WTC11 (cell line): Measurements from ENCODE around the gene DENND4A. TPM values are rescaled to one million over a fixed set of nuclear protein-coding genes. Genes with fewer than 3 reads are reported as not detected.

Experiments
- ATAC-seq: fragments of 200-7000 bp; cut with Tn5 transposase; 2 replicates; pipeline ENCODE4 v1.10.0; 2021; ENCODE audit warnings: mild to moderate bottlenecking, moderate library complexity
- CTCF ChIA-PET: fragments of 300-600 bp; sonication (Branson Sonifier 250); formaldehyde crosslinking; loops from one replicate; lab custom pipeline; 2021; ENCODE audit warnings: antibody characterized with exemption; lab: Charles Lee
- POLR2A ChIA-PET: fragments of 350-600 bp; sonication (Branson Sonifier 250); formaldehyde crosslinking; loops from one replicate; lab custom pipeline; 2021; ENCODE audit warnings: antibody characterized with exemption; lab: Charles Lee
- DNase-seq: peaks from one replicate; pipeline ENCODE4 v3.0.0; 2021; ENCODE audit warnings: low spot score
- H3K27ac Mint-ChIP-seq: 2 replicates; pipeline ENCODE4 v1.8.0; 2021; ENCODE audit warnings: mixed read lengths
- H3K27me3 Mint-ChIP-seq: 2 replicates; pipeline ENCODE4 v1.8.0; 2021; ENCODE audit warnings: low read depth, mild to moderate bottlenecking, moderate library complexity, mixed read lengths
- H3K36me3 Mint-ChIP-seq: 2 replicates; pipeline ENCODE4 v1.8.0; 2021; ENCODE audit warnings: mixed read lengths
- H3K4me1 Mint-ChIP-seq: 2 replicates; pipeline ENCODE4 v1.8.0; 2022; ENCODE audit warnings: mixed read lengths
- H3K4me3 Mint-ChIP-seq: 2 replicates; pipeline ENCODE4 v1.8.0; 2021; ENCODE audit warnings: mild to moderate bottlenecking, moderate library complexity, mixed read lengths
- H3K9me3 Mint-ChIP-seq: 2 replicates; pipeline ENCODE4 v1.8.0; 2021; ENCODE audit warnings: mixed read lengths
- E2F1 ChIP-seq: sonication (generic); formaldehyde crosslinking; IDR thresholded peaks from 2 replicates; pipeline ENCODE4 v1.8.0; 2022; ENCODE audit warnings: mild to moderate bottlenecking, missing genetic modification reagents
- ELF4 ChIP-seq: sonication (generic); formaldehyde crosslinking; IDR thresholded peaks from 2 replicates; pipeline ENCODE4 v1.8.1; 2022; ENCODE audit warnings: low read depth, mild to moderate bottlenecking, moderate library complexity, missing genetic modification reagents
- ERG ChIP-seq: fragments of 250-450 bp; sonication (Bioruptor Pico); IDR thresholded peaks from 2 replicates; pipeline ENCODE4 v1.8.0; 2021; ENCODE audit warnings: mild to moderate bottlenecking
- FOXK1 ChIP-seq: sonication (generic); formaldehyde crosslinking; IDR thresholded peaks from 2 replicates; pipeline ENCODE4 v1.8.0; 2022; ENCODE audit warnings: mild to moderate bottlenecking, moderate library complexity, missing genetic modification reagents
- FOXP1 ChIP-seq: sonication (generic); formaldehyde crosslinking; IDR thresholded peaks from 2 replicates; pipeline ENCODE4 v1.8.0; 2022; ENCODE audit warnings: missing genetic modification reagents, mild to moderate bottlenecking, moderate library complexity, borderline replicate concordance
- MYBL2 ChIP-seq: sonication (generic); formaldehyde crosslinking; IDR thresholded peaks from 2 replicates; pipeline ENCODE4 v1.8.1; 2023; ENCODE audit warnings: mild to moderate bottlenecking, moderate library complexity, missing genetic modification reagents
- NFATC4 ChIP-seq: fragments of 250-450 bp; sonication (Bioruptor Pico); IDR thresholded peaks from 2 replicates; pipeline ENCODE4 v1.9.0; 2021; ENCODE audit warnings: mild to moderate bottlenecking
- NR2C2 ChIP-seq: sonication (generic); formaldehyde crosslinking; IDR thresholded peaks from 2 replicates; pipeline ENCODE4 v1.8.0; 2022; ENCODE audit warnings: mild to moderate bottlenecking, missing genetic modification reagents
- USF1 ChIP-seq: sonication (generic); formaldehyde crosslinking; IDR thresholded peaks from 2 replicates; pipeline ENCODE4 v1.8.0; 2022; ENCODE audit warnings: mild to moderate bottlenecking, missing genetic modification reagents
- ZBTB43 ChIP-seq: sonication (generic); formaldehyde crosslinking; IDR thresholded peaks from 2 replicates; pipeline ENCODE4 v1.8.1; 2023; ENCODE audit warnings: mild to moderate bottlenecking, missing genetic modification reagents
- ZNF416 ChIP-seq: fragments of 250-450 bp; sonication (Bioruptor Pico); IDR thresholded peaks from 2 replicates; pipeline ENCODE4 v1.9.0; 2021; ENCODE audit warnings: mild to moderate bottlenecking, inconsistent platforms
- ZNF423 ChIP-seq: fragments of 250-450 bp; sonication (Bioruptor Pico); IDR thresholded peaks from 2 replicates; pipeline ENCODE4 v2.1.2; 2022; ENCODE audit warnings: mild to moderate bottlenecking, moderate library complexity
- total RNA-seq: library from RNA; stranded (reverse); gene quantifications from 3 replicates; pipeline ENCODE4 v1.2.3, GENCODE V29; 2021
- TF ChIP-seq, protein P1 (sequence below): sonication (generic); formaldehyde crosslinking; IDR thresholded peaks from 2 replicates; pipeline ENCODE4 v1.8.1; 2023; ENCODE audit warnings: mild to moderate bottlenecking, missing genetic modification reagents
- TF ChIP-seq, protein P2 (sequence below): sonication (generic); formaldehyde crosslinking; IDR thresholded peaks from 2 replicates; pipeline ENCODE4 v1.8.0; 2022; ENCODE audit warnings: missing genetic modification reagents
- TF ChIP-seq, protein P3 (sequence below): sonication (generic); formaldehyde crosslinking; IDR thresholded peaks from 2 replicates; pipeline ENCODE4 v1.8.1; 2022; ENCODE audit warnings: low read depth, mild to moderate bottlenecking, moderate library complexity, missing genetic modification reagents, borderline replicate concordance

DENND4A gene
- total RNA-seq, 1 experiment from 2014 or later = 5.7 TPM

GRCh38 chr15:65722191-65722590 lies 69.9 kb downstream of the DENND4A start:
- no peaks in the 10 kb centered on the region for H3K36me3 Mint-ChIP-seq
- DNase-seq = no peak
- ChIA-PET POLR2A (no interaction called here), CTCF (interaction anchor here (0.8 to 1.4 kb wide), 2 partner anchors 135 to 141 kb away, joined by 3 read pairs; no protein-coding TSS in a partner anchor)
- no peaks in the 10 kb centered on the region for H3K9me3 Mint-ChIP-seq
- TF ChIP-seq NFATC4 (CRISPR knock-in tag) (no peak), ELF4 (no peak), FOXK1 (CRISPR knock-in tag) (no peak), ZNF416 (CRISPR knock-in tag) (no peak)
- TF ChIP-seq, protein P1, sequence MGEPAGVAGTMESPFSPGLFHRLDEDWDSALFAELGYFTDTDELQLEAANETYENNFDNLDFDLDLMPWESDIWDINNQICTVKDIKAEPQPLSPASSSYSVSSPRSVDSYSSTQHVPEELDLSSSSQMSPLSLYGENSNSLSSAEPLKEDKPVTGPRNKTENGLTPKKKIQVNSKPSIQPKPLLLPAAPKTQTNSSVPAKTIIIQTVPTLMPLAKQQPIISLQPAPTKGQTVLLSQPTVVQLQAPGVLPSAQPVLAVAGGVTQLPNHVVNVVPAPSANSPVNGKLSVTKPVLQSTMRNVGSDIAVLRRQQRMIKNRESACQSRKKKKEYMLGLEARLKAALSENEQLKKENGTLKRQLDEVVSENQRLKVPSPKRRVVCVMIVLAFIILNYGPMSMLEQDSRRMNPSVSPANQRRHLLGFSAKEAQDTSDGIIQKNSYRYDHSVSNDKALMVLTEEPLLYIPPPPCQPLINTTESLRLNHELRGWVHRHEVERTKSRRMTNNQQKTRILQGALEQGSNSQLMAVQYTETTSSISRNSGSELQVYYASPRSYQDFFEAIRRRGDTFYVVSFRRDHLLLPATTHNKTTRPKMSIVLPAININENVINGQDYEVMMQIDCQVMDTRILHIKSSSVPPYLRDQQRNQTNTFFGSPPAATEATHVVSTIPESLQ (CRISPR knock-in tag) = no peak
- TF ChIP-seq, protein P2, sequence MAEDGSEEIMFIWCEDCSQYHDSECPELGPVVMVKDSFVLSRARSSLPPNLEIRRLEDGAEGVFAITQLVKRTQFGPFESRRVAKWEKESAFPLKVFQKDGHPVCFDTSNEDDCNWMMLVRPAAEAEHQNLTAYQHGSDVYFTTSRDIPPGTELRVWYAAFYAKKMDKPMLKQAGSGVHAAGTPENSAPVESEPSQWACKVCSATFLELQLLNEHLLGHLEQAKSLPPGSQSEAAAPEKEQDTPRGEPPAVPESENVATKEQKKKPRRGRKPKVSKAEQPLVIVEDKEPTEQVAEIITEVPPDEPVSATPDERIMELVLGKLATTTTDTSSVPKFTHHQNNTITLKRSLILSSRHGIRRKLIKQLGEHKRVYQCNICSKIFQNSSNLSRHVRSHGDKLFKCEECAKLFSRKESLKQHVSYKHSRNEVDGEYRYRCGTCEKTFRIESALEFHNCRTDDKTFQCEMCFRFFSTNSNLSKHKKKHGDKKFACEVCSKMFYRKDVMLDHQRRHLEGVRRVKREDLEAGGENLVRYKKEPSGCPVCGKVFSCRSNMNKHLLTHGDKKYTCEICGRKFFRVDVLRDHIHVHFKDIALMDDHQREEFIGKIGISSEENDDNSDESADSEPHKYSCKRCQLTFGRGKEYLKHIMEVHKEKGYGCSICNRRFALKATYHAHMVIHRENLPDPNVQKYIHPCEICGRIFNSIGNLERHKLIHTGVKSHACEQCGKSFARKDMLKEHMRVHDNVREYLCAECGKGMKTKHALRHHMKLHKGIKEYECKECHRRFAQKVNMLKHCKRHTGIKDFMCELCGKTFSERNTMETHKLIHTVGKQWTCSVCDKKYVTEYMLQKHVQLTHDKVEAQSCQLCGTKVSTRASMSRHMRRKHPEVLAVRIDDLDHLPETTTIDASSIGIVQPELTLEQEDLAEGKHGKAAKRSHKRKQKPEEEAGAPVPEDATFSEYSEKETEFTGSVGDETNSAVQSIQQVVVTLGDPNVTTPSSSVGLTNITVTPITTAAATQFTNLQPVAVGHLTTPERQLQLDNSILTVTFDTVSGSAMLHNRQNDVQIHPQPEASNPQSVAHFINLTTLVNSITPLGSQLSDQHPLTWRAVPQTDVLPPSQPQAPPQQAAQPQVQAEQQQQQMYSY (CRISPR knock-in tag) = no peak
- TF ChIP-seq, protein P3, sequence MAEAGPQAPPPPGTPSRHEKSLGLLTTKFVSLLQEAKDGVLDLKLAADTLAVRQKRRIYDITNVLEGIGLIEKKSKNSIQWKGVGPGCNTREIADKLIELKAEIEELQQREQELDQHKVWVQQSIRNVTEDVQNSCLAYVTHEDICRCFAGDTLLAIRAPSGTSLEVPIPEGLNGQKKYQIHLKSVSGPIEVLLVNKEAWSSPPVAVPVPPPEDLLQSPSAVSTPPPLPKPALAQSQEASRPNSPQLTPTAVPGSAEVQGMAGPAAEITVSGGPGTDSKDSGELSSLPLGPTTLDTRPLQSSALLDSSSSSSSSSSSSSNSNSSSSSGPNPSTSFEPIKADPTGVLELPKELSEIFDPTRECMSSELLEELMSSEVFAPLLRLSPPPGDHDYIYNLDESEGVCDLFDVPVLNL (CRISPR knock-in tag) = no peak
- no peak overlapping the region for H3K4me3 Mint-ChIP-seq
- H3K27me3 Mint-ChIP-seq = no peaks in the 10 kb centered on the region
- ATAC-seq = no peak
- no peak overlapping the region; the same call in 1 of the 2 replicates for H3K27ac Mint-ChIP-seq
- no peaks in the 10 kb centered on the region for H3K4me1 Mint-ChIP-seq

DNA sequence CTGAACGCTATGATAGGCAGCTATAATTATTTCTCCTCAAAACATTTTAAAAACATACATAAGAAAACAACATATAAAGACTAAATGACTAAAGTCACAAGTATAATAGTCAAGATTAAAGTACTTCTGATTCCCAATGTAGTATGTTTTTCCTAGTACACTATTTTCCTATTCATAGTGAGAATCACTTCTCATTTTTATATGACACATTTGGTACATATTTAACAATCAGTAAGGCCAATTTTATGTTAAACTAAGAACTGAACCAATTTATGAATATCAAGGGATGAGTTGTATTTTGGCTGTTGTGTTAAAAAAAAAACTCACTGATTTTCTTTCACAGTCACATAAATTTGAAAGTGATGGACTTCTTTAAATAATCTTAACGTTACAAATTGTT lies 79.7 kb downstream of the DENND4A start:
- H3K9me3 Mint-ChIP-seq = peaks cover 23% of the 10 kb centered on the region
- H3K27ac Mint-ChIP-seq = no peak overlapping the region
- no peak for DNase-seq
- TF ChIP-seq ERG (CRISPR knock-in tag) (no peak), ZNF423 (no peak), MYBL2 (CRISPR knock-in tag) (no peak)
- TF ChIP-seq, all 79 proteins: peak for 0
- CTCF ChIA-PET = interaction anchor here (2.1 kb wide), 1 partner anchor 112 kb away, joined by 7 read pairs; no protein-coding TSS in a partner anchor
- peaks cover 8% of the 10 kb centered on the region; the same call in 1 of the 2 replicates for H3K36me3 Mint-ChIP-seq
- no peaks in the 10 kb centered on the region for H3K4me1 Mint-ChIP-seq
- POLR2A ChIA-PET = no interaction called here
- H3K4me3 Mint-ChIP-seq = no peak overlapping the region
- H3K27me3 Mint-ChIP-seq = no peaks in the 10 kb centered on the region
- ATAC-seq = no peak

- no peaks in the 10 kb centered on the region for H3K9me3 Mint-ChIP-seq
- H3K4me3 Mint-ChIP-seq = no peak overlapping the region
- H3K36me3 Mint-ChIP-seq = no peaks in the 10 kb centered on the region
- no peak for TF ChIP-seq USF1
- TF ChIP-seq ZBTB43 (CRISPR knock-in tag) = no peak
- no peak for TF ChIP-seq FOXP1 (CRISPR knock-in tag)
- no peak for TF ChIP-seq E2F1 (CRISPR knock-in tag)
- TF ChIP-seq NR2C2 (CRISPR knock-in tag) = no peak
- no peak overlapping the region for H3K27ac Mint-ChIP-seq
- DNase-seq = no peak
- ATAC-seq = no peak
- H3K27me3 Mint-ChIP-seq = no peaks in the 10 kb centered on the region
- ChIA-PET CTCF (no interaction called here), POLR2A (no interaction called here)
- H3K4me1 Mint-ChIP-seq = no peaks in the 10 kb centered on the region
These were observed 97.0 kb downstream of the DENND4A start for GRCh38 chr15:65695081-65695480.
